Lower leg skin (tissue), 3 donors: ENCODE results near the gene FBRSL1.

Source experiments
- POLR2A ChIP-seq, 2 donors: fragments of 450-650 bp; IDR thresholded peaks; one replicate each; pipeline ENCODE4 v1.6.1; 2016 to 2017; ENCODE audit warnings: antibody characterized with exemption in 2 of 2, mild to moderate bottlenecking in 1 of 2, moderate library complexity in 1 of 2
- TF ChIP-seq, protein P1 (sequence below), 3 donors: fragments of 450-650 bp; IDR thresholded peaks; one replicate each; pipeline ENCODE4 v1.5.1; 2016; ENCODE audit warnings: antibody characterized with exemption in 3 of 3, mild to moderate bottlenecking in 3 of 3, moderate library complexity in 2 of 3

DNA sequence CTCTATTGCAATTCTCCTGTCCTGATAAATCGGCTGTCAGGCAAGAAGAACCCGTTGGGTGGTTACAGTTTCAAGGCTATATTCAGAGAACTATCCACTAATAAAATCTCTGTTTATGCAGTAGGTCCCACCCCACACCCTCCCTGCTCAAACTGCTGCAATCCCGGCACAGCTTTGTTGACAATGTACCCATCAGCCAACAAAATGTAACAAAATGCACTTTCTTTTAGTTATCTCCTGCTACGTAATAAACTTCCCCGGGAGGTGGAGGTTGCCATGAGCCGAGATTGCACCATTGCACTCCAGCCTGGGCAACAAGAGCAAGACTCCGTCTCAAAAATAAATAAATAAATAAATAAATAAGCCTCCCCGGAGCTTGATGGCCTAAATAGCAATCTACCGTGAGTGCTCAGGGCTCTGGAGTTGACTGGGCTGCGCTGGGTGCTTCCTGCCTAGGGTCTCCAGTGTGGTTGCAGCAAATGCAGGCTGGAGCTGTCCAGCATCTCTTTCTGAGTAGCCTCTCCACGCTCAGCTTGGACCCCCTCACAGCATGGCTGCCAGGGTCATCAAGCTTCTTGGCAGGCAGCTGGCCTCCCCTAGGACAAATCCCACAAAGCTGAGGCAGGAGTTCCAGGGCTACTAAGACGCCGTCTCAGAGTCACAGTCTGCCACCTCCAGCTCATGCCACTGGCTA, 43.2 kb upstream of the FBRSL1 start:
- TF ChIP-seq, protein P1, sequence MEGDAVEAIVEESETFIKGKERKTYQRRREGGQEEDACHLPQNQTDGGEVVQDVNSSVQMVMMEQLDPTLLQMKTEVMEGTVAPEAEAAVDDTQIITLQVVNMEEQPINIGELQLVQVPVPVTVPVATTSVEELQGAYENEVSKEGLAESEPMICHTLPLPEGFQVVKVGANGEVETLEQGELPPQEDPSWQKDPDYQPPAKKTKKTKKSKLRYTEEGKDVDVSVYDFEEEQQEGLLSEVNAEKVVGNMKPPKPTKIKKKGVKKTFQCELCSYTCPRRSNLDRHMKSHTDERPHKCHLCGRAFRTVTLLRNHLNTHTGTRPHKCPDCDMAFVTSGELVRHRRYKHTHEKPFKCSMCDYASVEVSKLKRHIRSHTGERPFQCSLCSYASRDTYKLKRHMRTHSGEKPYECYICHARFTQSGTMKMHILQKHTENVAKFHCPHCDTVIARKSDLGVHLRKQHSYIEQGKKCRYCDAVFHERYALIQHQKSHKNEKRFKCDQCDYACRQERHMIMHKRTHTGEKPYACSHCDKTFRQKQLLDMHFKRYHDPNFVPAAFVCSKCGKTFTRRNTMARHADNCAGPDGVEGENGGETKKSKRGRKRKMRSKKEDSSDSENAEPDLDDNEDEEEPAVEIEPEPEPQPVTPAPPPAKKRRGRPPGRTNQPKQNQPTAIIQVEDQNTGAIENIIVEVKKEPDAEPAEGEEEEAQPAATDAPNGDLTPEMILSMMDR (IDR thresholded peaks at IDR 0.05) = no peak
- no peak for TF ChIP-seq POLR2A (IDR thresholded peaks at IDR 0.05)
